GM18868 (cell line): Measurements from ENCODE around the gene ITK.

ENCODE experiments used
- ATAC-seq: cut with Tn5 transposase; IDR thresholded peaks from one replicate; pipeline ENCODE4 v1.9.1; 2021; ENCODE audit warnings: mild to moderate bottlenecking, moderate library complexity; ENCODE audit not compliant: unreplicated experiment

ITK gene

DNA sequence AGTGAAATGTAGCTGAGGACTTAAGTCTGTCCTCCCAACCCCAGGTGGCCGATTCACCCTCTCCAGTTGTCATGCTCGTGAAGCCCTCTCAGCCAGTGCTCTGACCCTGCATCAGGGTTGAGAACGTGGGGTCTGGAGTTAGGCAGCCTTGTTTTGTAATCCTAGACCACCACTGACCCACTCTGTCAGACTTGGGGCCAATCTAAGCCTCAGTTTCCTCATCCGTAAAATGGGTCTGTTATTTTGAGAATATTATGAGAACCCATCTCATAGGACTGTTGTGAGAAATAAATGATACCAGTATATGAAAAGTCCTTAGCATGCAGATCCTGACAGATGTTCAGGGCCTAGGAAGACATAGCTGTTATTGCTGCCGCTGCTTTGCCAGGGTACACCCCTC, 122.4 kb downstream of the ITK start:
- no peak for ATAC-seq

DNA sequence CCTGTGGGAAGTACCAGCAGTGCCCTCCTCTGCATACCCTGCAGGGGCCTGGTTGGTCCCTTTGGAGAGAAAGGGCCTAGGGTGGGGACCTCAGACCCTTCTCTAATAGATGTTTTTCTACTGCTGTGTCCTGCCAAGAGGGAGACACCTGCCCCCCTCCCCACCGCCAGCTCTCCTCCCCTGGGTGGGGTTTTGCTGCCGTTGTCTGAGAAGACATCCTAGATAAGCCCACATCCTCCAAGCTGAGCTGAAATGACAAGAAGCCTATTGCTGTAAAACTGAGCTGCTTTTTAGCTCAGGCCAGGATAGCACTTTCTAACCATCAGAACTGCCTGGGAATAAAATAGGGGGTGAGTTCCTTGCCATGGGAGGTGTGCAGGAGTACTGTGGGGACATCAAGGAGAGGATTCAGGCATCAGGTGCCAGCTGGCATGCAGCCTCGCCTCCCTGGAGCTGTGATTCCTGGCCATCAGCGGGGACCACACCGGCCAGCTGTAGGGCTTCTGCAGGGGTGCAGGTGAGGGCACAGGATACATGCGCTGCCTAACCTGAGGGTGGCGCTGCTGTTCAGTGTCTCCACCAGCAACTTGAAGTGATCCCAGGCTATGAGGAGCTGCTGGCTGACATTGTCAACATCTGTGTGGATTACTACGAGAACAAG, 123.2 kb downstream of the ITK start:
- ATAC-seq, result no peak
